IPS-20b (cell line): ENCODE measurements around the gene DENND4B.

Experiments used
- H3K27ac ChIP-seq: one replicate; pipeline ENCODE4 v1.5.1; 2013; ENCODE audit warnings: low read length
- H3K27me3 ChIP-seq: 2 replicates; pipeline ENCODE4 v1.6.1; 2013; ENCODE audit warnings: mild to moderate bottlenecking, low read length, inconsistent platforms; ENCODE audit not compliant: insufficient read depth
- H3K36me3 ChIP-seq: 2 replicates; pipeline ENCODE4 v1.6.1; 2013; ENCODE audit warnings: low read depth, mild to moderate bottlenecking, inconsistent platforms, low read length, moderate library complexity; ENCODE audit not compliant: insufficient read depth
- H3K4me1 ChIP-seq: 2 replicates; pipeline ENCODE4 v1.6.1; 2013; ENCODE audit warnings: mild to moderate bottlenecking, control low read depth, inconsistent platforms, low read length, moderate library complexity; ENCODE audit not compliant: insufficient read depth
- H3K4me3 ChIP-seq: 2 replicates; pipeline ENCODE4 v1.5.1; 2013; ENCODE audit warnings: mild to moderate bottlenecking, low read length, inconsistent platforms
- H3K9ac ChIP-seq: 2 replicates; pipeline ENCODE4 v1.6.1; 2013; ENCODE audit warnings: low read depth, mild to moderate bottlenecking, inconsistent platforms, low read length, moderate library complexity
- H3K9me3 ChIP-seq: 2 replicates; pipeline ENCODE4 v1.6.1; 2013; ENCODE audit warnings: mild to moderate bottlenecking, low read depth, low read length, inconsistent platforms; ENCODE audit not compliant: insufficient read depth

Gene DENND4B

GRCh38 chr1:153929981-153930948 lies 16.3 kb downstream of the DENND4B start:
- H3K27me3 ChIP-seq: no peaks in the 10 kb centered on the region
- H3K36me3 ChIP-seq: peaks cover 52% of the 10 kb centered on the region
- H3K9ac ChIP-seq: no peak overlapping the region
- no peaks in the 10 kb centered on the region for H3K9me3 ChIP-seq
- no peaks in the 10 kb centered on the region for H3K4me1 ChIP-seq
- H3K27ac ChIP-seq: no peak overlapping the region
- no peak overlapping the region for H3K4me3 ChIP-seq

DNA sequence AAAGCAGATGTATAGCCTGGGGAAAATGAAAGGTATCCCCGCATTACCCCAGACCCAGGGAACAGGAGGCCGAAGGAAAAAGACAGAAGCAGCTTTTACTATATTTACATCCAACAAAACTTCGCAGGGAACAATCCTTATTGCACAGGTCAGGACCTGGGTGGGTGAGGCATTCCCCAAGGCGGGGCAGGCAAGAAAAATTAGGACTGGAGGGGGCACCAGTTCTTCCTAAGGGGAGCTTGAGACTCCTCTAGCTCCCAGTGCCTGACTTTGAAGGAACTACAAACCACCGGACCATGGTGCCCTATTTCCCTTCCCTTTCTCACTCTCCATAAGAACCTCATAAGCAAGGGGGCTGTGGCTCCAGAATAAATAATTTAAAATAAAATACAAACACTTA lies 17.1 kb downstream of the DENND4B start:
- Histone ChIP-seq H3K9me3 (no peaks in the 10 kb centered on the region), H3K4me3 (no peak overlapping the region), H3K27ac (no peak overlapping the region), H3K9ac (no peak overlapping the region), H3K36me3 (peaks cover 45% of the 10 kb centered on the region), H3K4me1 (no peaks in the 10 kb centered on the region), H3K27me3 (no peaks in the 10 kb centered on the region)

DNA sequence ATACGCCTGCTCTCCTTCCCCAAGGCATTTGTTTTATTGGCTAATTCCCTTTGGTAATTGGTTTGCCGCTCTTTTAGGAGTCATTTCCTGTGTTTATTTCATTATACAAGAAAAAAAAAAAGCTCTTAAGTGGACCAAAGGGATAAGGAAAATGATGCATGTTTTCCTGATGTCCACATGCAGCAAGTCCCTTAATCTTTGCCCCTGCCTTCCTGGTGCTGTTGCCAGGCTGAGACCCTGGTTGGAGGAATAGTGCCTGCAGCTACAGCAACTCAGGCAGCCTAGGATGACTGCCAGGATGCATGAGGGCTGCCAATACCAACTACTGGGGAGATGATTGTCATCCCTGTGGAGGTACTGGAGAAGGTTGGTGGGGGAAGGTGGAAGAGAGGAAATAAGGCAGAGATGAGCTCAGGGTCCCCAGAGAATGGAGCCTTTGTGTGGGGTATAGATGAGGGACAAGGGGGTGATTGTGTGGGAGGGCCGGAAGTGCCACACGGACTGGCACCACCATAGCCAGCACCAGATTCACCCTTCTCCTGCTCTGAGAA lies 17.7 kb downstream of the DENND4B start:
- Histone ChIP-seq H3K9ac (no peak overlapping the region), H3K4me3 (no peak overlapping the region), H3K4me1 (no peaks in the 10 kb centered on the region), H3K27me3 (no peaks in the 10 kb centered on the region), H3K36me3 (peaks cover 39% of the 10 kb centered on the region), H3K9me3 (no peaks in the 10 kb centered on the region), H3K27ac (no peak overlapping the region)

DNA sequence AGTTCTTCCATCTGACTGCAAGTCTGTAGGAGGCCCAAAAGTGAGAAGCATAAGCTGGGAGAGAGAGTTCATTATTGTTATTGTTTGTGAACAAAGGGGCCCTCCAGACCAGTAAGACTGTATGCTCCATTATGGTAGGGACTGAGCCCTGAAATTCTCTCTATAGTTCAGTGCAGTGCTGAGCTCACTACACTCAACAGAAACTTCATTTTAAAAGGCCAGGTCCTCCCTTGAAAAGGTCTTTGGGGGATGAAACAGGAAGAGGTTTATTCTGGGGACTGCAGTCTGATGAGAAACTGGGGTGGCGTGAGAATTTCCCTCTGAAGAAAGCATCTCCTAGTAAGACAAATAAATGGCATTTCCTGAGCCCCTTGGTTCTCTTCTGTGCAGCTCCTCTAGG lies 18.3 kb downstream of the DENND4B start:
- Histone ChIP-seq H3K9me3 (no peaks in the 10 kb centered on the region), H3K36me3 (peaks cover 33% of the 10 kb centered on the region; the same call in 1 of the 2 replicates), H3K4me3 (no peak overlapping the region), H3K9ac (no peak overlapping the region), H3K4me1 (no peaks in the 10 kb centered on the region), H3K27ac (no peak overlapping the region), H3K27me3 (no peaks in the 10 kb centered on the region)

- peaks cover 19% of the 10 kb centered on the region; the same call in 1 of the 2 replicates for H3K36me3 ChIP-seq
- H3K27ac ChIP-seq: no peak overlapping the region
- no peaks in the 10 kb centered on the region; the same call in 1 of the 2 replicates for H3K4me1 ChIP-seq
- no peaks in the 10 kb centered on the region for H3K9me3 ChIP-seq
- H3K27me3 ChIP-seq: no peaks in the 10 kb centered on the region
- H3K9ac ChIP-seq: no peak overlapping the region
- no peak overlapping the region for H3K4me3 ChIP-seq
These were observed 20.1 kb downstream of the DENND4B start for GRCh38 chr1:153926405-153926804.

DNA sequence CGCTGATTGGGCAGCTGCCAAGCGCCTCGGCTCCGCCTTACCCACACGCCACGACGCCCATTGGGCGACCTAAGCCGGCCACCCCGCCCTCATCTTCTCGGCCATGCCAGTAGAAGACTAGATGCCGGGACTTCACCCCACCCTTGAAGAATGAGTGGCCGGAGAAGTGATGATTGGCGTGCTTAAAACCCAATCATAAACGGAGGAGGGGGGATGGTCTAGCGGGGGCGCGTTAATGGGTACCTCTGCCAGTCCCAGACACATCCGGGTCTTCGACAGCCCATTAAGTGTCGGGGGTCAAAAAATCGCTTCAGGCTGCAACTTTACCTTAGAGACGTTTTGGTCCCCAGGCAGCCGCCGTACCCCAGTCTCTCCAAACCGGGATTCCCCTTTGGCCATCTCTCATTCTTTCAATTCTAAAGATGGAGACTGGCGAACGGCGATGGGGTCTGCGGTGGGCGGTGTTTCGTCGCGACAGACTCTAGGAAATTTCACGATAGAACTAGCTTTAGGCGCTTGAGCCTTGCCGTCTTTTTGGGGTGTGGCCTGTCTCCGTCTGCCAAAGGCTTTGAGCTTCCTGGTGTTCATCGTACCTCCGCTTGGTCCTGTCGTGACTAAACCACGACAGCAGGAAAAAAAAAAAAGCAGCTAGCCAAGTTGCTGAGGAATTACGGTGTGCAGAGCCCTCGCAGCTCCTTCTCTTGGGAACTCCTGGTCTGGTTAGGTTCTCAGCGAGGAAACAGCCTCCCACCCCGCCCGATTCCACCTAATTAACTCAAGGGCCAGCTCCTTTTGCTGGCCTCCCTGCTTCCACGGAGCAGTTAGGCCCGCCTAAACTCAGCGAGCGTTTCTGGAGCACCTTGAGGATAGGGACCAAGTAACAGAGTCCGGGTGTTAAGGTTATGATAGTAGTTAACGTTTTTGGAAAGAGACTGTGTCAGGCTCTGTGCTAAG lies 23.3 kb downstream of the DENND4B start, which contains the start of gene GATAD2B:
Gene GATAD2B, minus strand, starts transcription at position 1 of the 954 bp plus-strand sequence. CDS start 94,625 bp downstream, outside the sequence.
- H3K36me3 ChIP-seq: peaks cover 5% of the 10 kb centered on the region; the same call in 1 of the 2 replicates
- peak within 1 kb of the TSS; percentile 90 for H3K27ac ChIP-seq
- no peaks in the 10 kb centered on the region for H3K27me3 ChIP-seq
- peak within 1 kb of the TSS; percentile 94 for H3K4me3 ChIP-seq
- no peaks in the 10 kb centered on the region for H3K9me3 ChIP-seq
- H3K4me1 ChIP-seq: peaks cover 15% of the 10 kb centered on the region
- peak within 1 kb of the TSS; percentile 96 for H3K9ac ChIP-seq

GRCh38 chr1:153922076-153922971 lies 24.2 kb downstream of the DENND4B start:
- H3K9me3 ChIP-seq: no peaks in the 10 kb centered on the region
- H3K27me3 ChIP-seq: no peaks in the 10 kb centered on the region
- peaks cover 15% of the 10 kb centered on the region for H3K4me1 ChIP-seq
- peak overlapping the region; percentile 90 for H3K27ac ChIP-seq
- H3K4me3 ChIP-seq: peak overlapping the region; percentile 94
- H3K9ac ChIP-seq: peak overlapping the region; percentile 96
- peaks cover 9% of the 10 kb centered on the region; the same call in 1 of the 2 replicates for H3K36me3 ChIP-seq

DNA sequence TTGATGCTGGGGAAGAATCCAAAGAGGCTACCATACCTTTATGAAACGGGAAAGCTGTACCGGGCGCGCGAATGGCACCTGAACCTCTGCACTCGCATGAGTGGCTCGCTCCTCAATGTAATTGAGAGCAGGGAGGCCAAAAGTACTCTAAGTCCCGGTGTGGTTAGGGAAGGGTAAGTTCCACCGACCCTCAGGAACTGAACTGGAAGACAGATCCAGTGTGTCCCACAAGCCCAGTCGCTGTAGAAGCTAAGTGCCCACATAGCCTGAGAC lies 24.8 kb downstream of the DENND4B start:
- H3K36me3 ChIP-seq: peaks cover 9% of the 10 kb centered on the region; the same call in 1 of the 2 replicates
- peak overlapping the region; percentile 90 for H3K27ac ChIP-seq
- H3K4me1 ChIP-seq: peaks cover 15% of the 10 kb centered on the region
- no peaks in the 10 kb centered on the region for H3K9me3 ChIP-seq
- peak overlapping the region; percentile 94 for H3K4me3 ChIP-seq
- peak overlapping the region; percentile 96 for H3K9ac ChIP-seq
- H3K27me3 ChIP-seq: no peaks in the 10 kb centered on the region

- Histone ChIP-seq H3K4me1 (peaks cover 15% of the 10 kb centered on the region), H3K4me3 (peak overlapping the region; percentile 94), H3K9me3 (no peaks in the 10 kb centered on the region), H3K27ac (peak overlapping the region; percentile 90), H3K36me3 (peaks cover 10% of the 10 kb centered on the region; the same call in 1 of the 2 replicates), H3K9ac (peak overlapping the region; percentile 96), H3K27me3 (no peaks in the 10 kb centered on the region)
These were observed 25.3 kb downstream of the DENND4B start for GRCh38 chr1:153921080-153921802.
